HepG2 (cell line): ENCODE data around the gene CRADD. TPM values are rescaled to one million over a fixed set of nuclear protein-coding genes. Genes with fewer than 3 reads are reported as not detected.

Source experiments
- ATAC-seq: fragments of 200-7000 bp; cut with Tn5 transposase; 3 replicates; pipeline ENCODE4 v1.9.1; 2020; ENCODE audit warnings: mild to moderate bottlenecking, moderate library complexity
- BruUV-seq: library from RNA; stranded (reverse); fragments of 400-500 nt; replicated peaks from 2 replicates; lab custom pipeline; 2021; lab: Mats Ljungman, UMichigan
- CTCF ChIA-PET: fragments of 300-600 bp; formaldehyde crosslinking; extraction: SDS; loops from one replicate; lab custom pipeline; 2021; ENCODE audit warnings: low total read pairs, inconsistent platforms, low intra/inter-chr PET ratio; lab: Yijun Ruan, JAX
- POLR2A ChIA-PET: fragments of 350-600 bp; sonication (Branson Sonifier 250); formaldehyde crosslinking; loops from one replicate; lab custom pipeline; 2020; ENCODE audit warnings: antibody characterized with exemption, inconsistent platforms; lab: Yijun Ruan, JAX
- DNase-seq: peaks from one replicate; pipeline ENCODE4 v3.0.0-alpha.2; 2015; ENCODE audit warnings: low spot score
- FAIRE-seq: peaks from 3 replicates; lab custom pipeline; 2011; peaks lifted over from hg19 to GRCh38; lab: Jason Lieb, UNC
- H2AFZ ChIP-seq: one replicate; pipeline ENCODE4 v1.6.1; 2011; ENCODE audit warnings: low read length, inconsistent platforms
- H3K27ac ChIP-seq: fragments of 300-600 bp; 3 replicates; pipeline ENCODE4 v1.8.0; 2011; ENCODE audit warnings: mixed run types, mild to moderate bottlenecking, mixed read lengths, low read length, inconsistent platforms; ENCODE audit not compliant: insufficient read depth; ENCODE audit errors: extremely low read length
- H3K27me3 ChIP-seq, 2 experiments: fragments of 200-600 bp in 1 of 2; 2 replicates in 1 of 2; 3 replicates in 1 of 2; pipeline versions ENCODE4 v1.6.0 to v1.8.0; 2011; ENCODE audit warnings: low read length in 2 of 2, mild to moderate bottlenecking in 2 of 2, moderate library complexity in 2 of 2, inconsistent platforms in 1 of 2; ENCODE audit not compliant: insufficient read depth in 2 of 2, control insufficient read depth in 1 of 2
- H3K36me3 ChIP-seq, 2 experiments: fragments of 200-600 bp in 1 of 2; replicated peaks in 1 of 2; 2 replicates in 1 of 2; 3 replicates in 1 of 2; pipeline versions ENCODE4 v1.5.1 to v1.8.0; 2011; ENCODE audit warnings: low read length in 2 of 2, inconsistent platforms in 1 of 2; ENCODE audit not compliant: insufficient read depth in 2 of 2, control insufficient read depth in 1 of 2
- H3K4me1 ChIP-seq: 2 replicates; pipeline ENCODE4 v1.5.1; 2012; ENCODE audit warnings: low read length, inconsistent platforms; ENCODE audit not compliant: insufficient read depth
- H3K4me2 ChIP-seq: 2 replicates; pipeline ENCODE4 v1.6.0; 2011; ENCODE audit warnings: low read depth, low read length, inconsistent platforms
- H3K4me3 ChIP-seq, 3 experiments: fragments of 200-600 bp in 1 of 3; sonication (generic), shearing (Covaris generic) in 1 of 3; replicated peaks in 1 of 3; 2 replicates each; pipeline ENCODE4 v1.5.1; 2011 to 2016; ENCODE audit warnings: low read length in 3 of 3, inconsistent platforms in 2 of 3, low read depth in 2 of 3, mild to moderate bottlenecking in 2 of 3, control low read depth in 1 of 3, mixed read lengths in 1 of 3; ENCODE audit not compliant: insufficient read depth in 1 of 3
- H3K79me2 ChIP-seq: one replicate; pipeline ENCODE4 v1.6.1; 2011; ENCODE audit warnings: low read length, inconsistent platforms; ENCODE audit not compliant: insufficient read depth
- H3K9ac ChIP-seq: 2 replicates; pipeline ENCODE4 v1.6.0; 2011; ENCODE audit warnings: mild to moderate bottlenecking, low read depth, low read length, inconsistent platforms; ENCODE audit not compliant: insufficient read depth
- H3K9me3 ChIP-seq: 2 replicates; pipeline ENCODE4 v1.5.1; 2012; ENCODE audit warnings: mild to moderate bottlenecking, low read length
- H4K20me1 ChIP-seq: 2 replicates; pipeline ENCODE4 v1.6.0; 2011; ENCODE audit warnings: inconsistent platforms, mild to moderate bottlenecking, low read length, moderate library complexity; ENCODE audit not compliant: insufficient read depth
- AFF4 ChIP-seq: sonication (generic); formaldehyde crosslinking; IDR thresholded peaks from 2 replicates; pipeline ENCODE4 v1.4.0; 2020; ENCODE audit warnings: missing genetic modification reagents
- BATF2 ChIP-seq: sonication (generic); formaldehyde crosslinking; IDR thresholded peaks from 2 replicates; pipeline ENCODE4 v1.8.0; 2022; ENCODE audit warnings: mild to moderate bottlenecking, missing genetic modification reagents, moderate library complexity
- CSRNP1 ChIP-seq: sonication (generic); formaldehyde crosslinking; IDR thresholded peaks from 2 replicates; pipeline ENCODE4 v1.8.1; 2023; ENCODE audit warnings: mild to moderate bottlenecking, missing genetic modification reagents
- EHMT2 ChIP-seq: fragments of 200-600 bp; sonication (generic); IDR thresholded peaks from 2 replicates; pipeline ENCODE4 v1.7.0; 2017; ENCODE audit warnings: antibody characterized with exemption, low read depth, low read length, borderline replicate concordance
- FOXM1 ChIP-seq: sonication (generic); formaldehyde crosslinking; IDR thresholded peaks from 2 replicates; pipeline ENCODE4 v1.5.0; 2020; ENCODE audit warnings: missing genetic modification reagents
- IKZF4 ChIP-seq: sonication (generic); formaldehyde crosslinking; IDR thresholded peaks from 2 replicates; pipeline ENCODE4 v1.5.1; 2020; ENCODE audit warnings: borderline replicate concordance, mild to moderate bottlenecking, low read depth, missing genetic modification reagents; ENCODE audit errors: not compliant biosample characterization
- KLF15 ChIP-seq: sonication (generic); formaldehyde crosslinking; IDR thresholded peaks from 2 replicates; pipeline ENCODE4 v1.8.1; 2023; ENCODE audit warnings: borderline replicate concordance, mild to moderate bottlenecking, inconsistent platforms, missing genetic modification reagents, mixed read lengths
- RFXANK ChIP-seq: IDR thresholded peaks from 2 replicates; pipeline ENCODE4 v1.6.1; 2016
- TAF15 ChIP-seq: fragments of 200-400 bp; formaldehyde crosslinking; IDR thresholded peaks from one replicate; pipeline ENCODE4 v1.6.1; 2018; ENCODE audit warnings: mild to moderate bottlenecking, low read depth, low read length; ENCODE audit not compliant: poor library complexity, severe bottlenecking
- UBTF ChIP-seq: sonication (generic); formaldehyde crosslinking; IDR thresholded peaks from 2 replicates; pipeline ENCODE4 v1.4.0; 2020; ENCODE audit warnings: mild to moderate bottlenecking, missing genetic modification reagents
- ZBTB37 ChIP-seq: sonication (generic); formaldehyde crosslinking; IDR thresholded peaks from 2 replicates; pipeline ENCODE4 v1.4.0; 2020; ENCODE audit warnings: mild to moderate bottlenecking, missing genetic modification reagents
- ZNF598 ChIP-seq: sonication (generic); formaldehyde crosslinking; IDR thresholded peaks from 2 replicates; pipeline ENCODE4 v1.5.1; 2020; ENCODE audit warnings: mild to moderate bottlenecking, missing genetic modification reagents, borderline replicate concordance
- ZNF703 ChIP-seq: sonication (generic); formaldehyde crosslinking; IDR thresholded peaks from 2 replicates; pipeline ENCODE4 v1.5.1; 2020; ENCODE audit warnings: missing genetic modification reagents, mild to moderate bottlenecking, moderate library complexity, borderline replicate concordance
- in situ Hi-C: cut with HindIII; loops from 2 replicates; pipeline ENCODE4 v1.10.0; 2017; ENCODE audit warnings: low pct_unique_long_range_greater_than_20kb; ENCODE audit not compliant: extremely low pct_ligation_motif_present
- intact Hi-C: fragments of 100-400 bp; cut with micrococcal nuclease; formaldehyde crosslinking; loops from one replicate; pipeline ENCODE4 v1.10.0; 2022; ENCODE audit not compliant: unreplicated experiment
- polyA plus RNA-seq, 8 experiments: library from polyadenylated mRNA; depleted of rRNA in 3 of 8; stranded (reverse) in 7 of 8; unstranded in 1 of 8; fragments of >200 nt; fragmentation: Illumina TruSeq in 4 of 8; extraction: Trizol in 4 of 8; gene quantifications; 2 replicates each; pipeline versions ENCODE4 v1.2.1 to v1.2.3, GENCODE V29; 2011 to 2016; ENCODE audit warnings: low read depth in 4 of 8, missing spikeins in 1 of 8, mixed read lengths in 1 of 8; ENCODE audit not compliant: insufficient read depth in 1 of 8
- total RNA-seq, 5 experiments: library from RNA; depleted of rRNA; stranded (reverse); fragments of >200 nt; fragmentation: Illumina TruSeq; extraction: Trizol; gene quantifications; 2 replicates each; pipeline ENCODE4 v1.2.3, GENCODE V29; 2016; ENCODE audit warnings: low read depth in 1 of 5

CRADD gene
- total and polyA plus RNA-seq, 2 of the 13 experiments (the other 11 are each of a cell fraction or from before 2014, with no cell fraction given): 12.4 to 18.8 TPM

- TF ChIP-seq ZNF703 (CRISPR knock-in tag) (no peak), ZBTB37 (CRISPR knock-in tag) (no peak), BATF2 (CRISPR knock-in tag) (no peak)
Measured at GRCh38 chr12:93922583-93923006, 245.4 kb downstream of the CRADD start (continued).

- H3K4me1 ChIP-seq: no peaks in the 10 kb centered on the region
- no peaks in the 10 kb centered on the region for H3K79me2 ChIP-seq
- H3K4me3 ChIP-seq: no peak overlapping the region
- ChIA-PET CTCF (no interaction called here), POLR2A (no interaction called here)
- no TSS peak for BruUV-seq
- ATAC-seq (no peak), DNase-seq (no peak), FAIRE-seq (no peak)
- in situ Hi-C loops (no loop called here), intact Hi-C loops (no loop called here)
- no peak overlapping the region for H3K9ac ChIP-seq
- no peak overlapping the region for H2AFZ ChIP-seq
- peaks cover 12% of the 10 kb centered on the region for H3K9me3 ChIP-seq
- H3K27me3 ChIP-seq: no peaks in the 10 kb centered on the region; a peak in 1 of 5 replicates
- H3K36me3 ChIP-seq: no peaks in the 10 kb centered on the region
- no peaks in the 10 kb centered on the region for H4K20me1 ChIP-seq
- no peak overlapping the region for H3K4me2 ChIP-seq
- H3K27ac ChIP-seq: no peak overlapping the region
- TF ChIP-seq CSRNP1 (CRISPR knock-in tag) (no peak), EHMT2 (no peak), UBTF (no peak), ZNF598 (no peak), TAF15 (no peak), IKZF4 (CRISPR knock-in tag) (no peak), KLF15 (CRISPR knock-in tag) (no peak), RFXANK (CRISPR knock-in tag) (no peak), FOXM1 (no peak), AFF4 (CRISPR knock-in tag) (no peak)
Measured at GRCh38 chr12:93924367-93924766, 247.2 kb downstream of the CRADD start.
